ENCODE data around the gene OSBPL7. TPM values are rescaled to one million over a fixed set of nuclear protein-coding genes. Genes with fewer than 3 reads are reported as not detected.

Gene OSBPL7
- total RNA-seq, 2 experiments from 2014 or later, result 30.3 to 47.8 TPM

GRCh38 chr17:47815106-47815918, 6.3 kb downstream of the OSBPL7 start:
- CTCF ChIA-PET, result no interaction called here
- H3K4me1 Mint-ChIP-seq, result peaks cover 14% of the 10 kb centered on the region
- ATAC-seq, result no peak

DNA sequence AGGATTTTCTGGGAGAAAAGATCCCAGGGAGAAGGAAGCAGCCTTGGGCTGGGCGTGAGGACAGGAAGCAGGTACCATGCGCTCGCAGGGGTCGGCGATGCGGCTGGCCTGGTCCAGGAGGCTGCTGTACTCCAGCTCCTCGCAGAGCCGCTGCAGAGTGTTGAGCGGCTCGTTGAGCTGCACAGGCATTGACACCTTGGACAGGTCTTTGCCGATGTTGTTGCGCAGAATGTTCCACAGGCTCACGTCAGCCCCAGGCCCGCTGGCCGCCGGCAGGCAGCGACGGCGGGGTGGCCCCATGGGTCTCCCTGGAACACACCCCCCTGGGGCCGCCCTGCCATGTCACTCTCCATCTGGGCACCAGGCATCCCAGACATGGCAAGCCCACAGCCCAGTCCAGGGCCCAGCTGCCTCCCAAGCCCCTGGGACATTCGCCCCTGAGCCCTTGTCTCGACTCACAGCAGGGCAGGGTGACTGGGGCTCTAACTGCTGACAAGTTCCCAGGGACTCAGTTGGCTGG, 8.0 kb downstream of the OSBPL7 start:
- DNase-seq (no peak), ATAC-seq (no peak)
- no peak overlapping the region for H3K4me3 Mint-ChIP-seq
- H3K9me3 Mint-ChIP-seq (ENCODE audit: low read depth), result no peaks in the 10 kb centered on the region
- peaks cover 13% of the 10 kb centered on the region for H3K36me3 Mint-ChIP-seq
- no peak overlapping the region for H3K27ac Mint-ChIP-seq
- no peaks in the 10 kb centered on the region for H3K27me3 Mint-ChIP-seq
- CTCF ChIA-PET, result no interaction called here
- H3K4me1 Mint-ChIP-seq, result peaks cover 14% of the 10 kb centered on the region

More at GRCh38 chr17:47815106-47815918, 6.3 kb downstream of the OSBPL7 start:
- no peaks in the 10 kb centered on the region for H3K27me3 Mint-ChIP-seq
- H3K4me3 Mint-ChIP-seq, result no peak overlapping the region
- H3K9me3 Mint-ChIP-seq (ENCODE audit: low read depth), result no peaks in the 10 kb centered on the region
- H3K27ac Mint-ChIP-seq, result no peak overlapping the region
- DNase-seq, result no peak
- peaks cover 9% of the 10 kb centered on the region for H3K36me3 Mint-ChIP-seq

GRCh38 chr17:47813077-47813476, 8.5 kb downstream of the OSBPL7 start:
- Mint-ChIP-seq H3K9me3 (ENCODE audit: low read depth) (no peaks in the 10 kb centered on the region), H3K36me3 (peaks cover 11% of the 10 kb centered on the region)
- CTCF ChIA-PET, result no interaction called here

DNA sequence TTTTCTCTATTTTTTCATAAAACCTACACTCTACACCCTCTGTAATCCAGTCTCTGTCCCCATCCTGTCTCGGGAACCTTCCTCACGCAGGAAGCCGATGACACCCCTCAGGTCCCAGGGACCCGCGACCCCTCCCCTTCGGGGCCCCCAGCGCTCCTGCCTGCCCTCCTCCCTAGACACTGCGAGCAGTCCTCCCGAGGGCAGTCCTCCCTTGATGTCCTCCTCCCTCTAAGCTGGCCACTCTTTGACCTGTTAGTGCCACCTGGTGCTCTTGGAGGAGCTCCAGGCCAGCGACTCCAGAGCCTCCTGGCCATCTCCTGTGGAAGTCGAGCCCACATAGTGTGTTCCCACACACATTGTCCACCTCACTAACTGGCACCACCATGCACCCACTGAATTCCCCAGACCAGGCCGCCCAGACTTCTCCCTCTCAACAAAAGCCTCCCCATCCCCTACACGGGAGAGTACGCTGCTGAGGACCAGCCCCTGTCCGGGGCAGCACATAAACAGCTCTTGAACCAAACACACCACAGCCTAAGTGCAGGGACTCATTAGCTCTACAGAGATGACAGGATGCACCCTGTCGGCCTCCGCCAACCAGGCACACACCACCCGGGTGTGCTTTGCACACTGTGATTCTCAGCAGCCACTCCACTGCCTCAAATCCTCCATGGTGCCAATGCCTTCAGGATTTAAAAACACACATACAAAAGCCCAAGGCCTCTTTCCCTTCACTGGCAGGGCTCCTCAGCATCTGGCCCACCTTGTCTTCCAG, 9.3 kb downstream of the OSBPL7 start:
- no peaks in the 10 kb centered on the region for H3K9me3 Mint-ChIP-seq (ENCODE audit: low read depth)
- H3K4me1 Mint-ChIP-seq, result peaks cover 14% of the 10 kb centered on the region
- peaks cover 15% of the 10 kb centered on the region for H3K36me3 Mint-ChIP-seq
- no peaks in the 10 kb centered on the region for H3K27me3 Mint-ChIP-seq
- DNase-seq (no peak), ATAC-seq (no peak)
- H3K27ac Mint-ChIP-seq, result no peak overlapping the region
- no peak overlapping the region for H3K4me3 Mint-ChIP-seq
- CTCF ChIA-PET, result interaction anchor here (0.8 kb wide), 1 partner anchor 48 kb away, joined by 3 read pairs; no protein-coding TSS in a partner anchor

More at GRCh38 chr17:47813077-47813476, 8.5 kb downstream of the OSBPL7 start:
- DNase-seq (no peak), ATAC-seq (no peak)
- Mint-ChIP-seq H3K27me3 (no peaks in the 10 kb centered on the region), H3K4me3 (no peak overlapping the region), H3K4me1 (peaks cover 14% of the 10 kb centered on the region), H3K27ac (no peak overlapping the region)

DNA sequence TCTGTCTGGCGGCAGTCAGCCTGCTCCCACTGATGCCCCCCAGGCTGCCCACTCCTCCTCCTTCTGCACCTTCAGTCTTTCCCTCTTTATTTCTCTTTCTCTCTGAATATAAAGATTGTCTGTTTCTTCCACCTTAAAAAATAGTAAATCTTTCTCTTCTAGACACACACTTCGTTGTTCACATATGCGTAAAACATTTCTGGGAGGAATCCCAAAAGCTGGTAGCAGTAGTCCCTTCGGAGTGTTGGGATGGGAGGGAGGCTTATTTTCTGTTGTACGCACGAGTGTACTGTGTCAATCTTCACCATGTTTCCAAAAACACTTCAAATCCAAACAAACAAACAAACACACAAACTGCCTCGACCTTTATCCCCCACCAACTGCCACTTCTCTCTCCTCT, 9.9 kb downstream of the OSBPL7 start:
- DNase-seq (no peak), ATAC-seq (no peak)
- CTCF ChIA-PET, result interaction anchor here (0.8 kb wide), 1 partner anchor 49 kb away, joined by 3 read pairs; no protein-coding TSS in a partner anchor
- Mint-ChIP-seq H3K36me3 (peaks cover 14% of the 10 kb centered on the region), H3K4me3 (no peak overlapping the region), H3K4me1 (peaks cover 14% of the 10 kb centered on the region), H3K27ac (no peak overlapping the region), H3K9me3 (ENCODE audit: low read depth) (no peaks in the 10 kb centered on the region), H3K27me3 (no peaks in the 10 kb centered on the region)

DNA sequence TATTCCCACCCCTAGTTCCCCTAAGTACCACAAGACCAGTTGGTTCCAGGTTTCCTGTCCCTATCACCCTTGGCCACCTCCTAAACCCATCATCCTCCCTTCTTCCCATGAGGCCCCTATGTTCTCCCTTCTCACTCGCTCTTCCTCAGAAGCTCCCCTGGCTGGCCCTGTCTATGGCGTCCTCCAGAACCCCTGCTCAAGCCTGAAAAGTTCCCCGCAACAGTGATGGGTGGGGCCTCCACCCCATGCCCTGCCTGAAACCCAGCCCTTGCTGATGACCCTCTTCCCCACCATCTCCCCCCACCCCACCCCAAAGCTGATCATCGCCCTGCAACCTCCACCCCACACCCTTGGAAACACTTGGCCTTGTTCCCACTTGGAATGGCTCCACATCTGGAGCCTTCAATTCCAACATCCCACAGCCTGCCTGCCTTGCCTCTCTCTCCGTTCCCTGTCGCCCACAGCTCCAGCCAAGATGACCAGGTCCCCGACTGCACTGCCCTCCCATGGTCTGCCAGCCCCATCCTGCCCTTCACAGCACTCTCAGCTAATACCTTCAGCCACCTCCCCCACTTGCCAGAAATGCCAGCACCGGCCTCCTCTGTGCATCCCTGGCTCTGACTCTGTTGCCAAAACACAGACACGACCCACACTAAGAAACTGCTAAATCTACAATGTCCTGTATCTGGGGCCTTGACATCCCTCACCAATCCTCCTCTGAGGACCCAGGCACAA, 10.5 kb downstream of the OSBPL7 start:
- no peaks in the 10 kb centered on the region for H3K27me3 Mint-ChIP-seq
- H3K36me3 Mint-ChIP-seq, result peaks cover 13% of the 10 kb centered on the region
- ATAC-seq (no peak), DNase-seq (peak; percentile 38)
- no peak overlapping the region for H3K4me3 Mint-ChIP-seq
- H3K9me3 Mint-ChIP-seq (ENCODE audit: low read depth), result no peaks in the 10 kb centered on the region
- no peak overlapping the region for H3K27ac Mint-ChIP-seq
- H3K4me1 Mint-ChIP-seq, result peaks cover 14% of the 10 kb centered on the region
- CTCF ChIA-PET, result interaction anchor here (0.8 to 1.6 kb wide), 3 partner anchors 11 to 49 kb away, joined by 3 to 5 read pairs (median 5); partner anchors contain the start of gene OSBPL7

DNA sequence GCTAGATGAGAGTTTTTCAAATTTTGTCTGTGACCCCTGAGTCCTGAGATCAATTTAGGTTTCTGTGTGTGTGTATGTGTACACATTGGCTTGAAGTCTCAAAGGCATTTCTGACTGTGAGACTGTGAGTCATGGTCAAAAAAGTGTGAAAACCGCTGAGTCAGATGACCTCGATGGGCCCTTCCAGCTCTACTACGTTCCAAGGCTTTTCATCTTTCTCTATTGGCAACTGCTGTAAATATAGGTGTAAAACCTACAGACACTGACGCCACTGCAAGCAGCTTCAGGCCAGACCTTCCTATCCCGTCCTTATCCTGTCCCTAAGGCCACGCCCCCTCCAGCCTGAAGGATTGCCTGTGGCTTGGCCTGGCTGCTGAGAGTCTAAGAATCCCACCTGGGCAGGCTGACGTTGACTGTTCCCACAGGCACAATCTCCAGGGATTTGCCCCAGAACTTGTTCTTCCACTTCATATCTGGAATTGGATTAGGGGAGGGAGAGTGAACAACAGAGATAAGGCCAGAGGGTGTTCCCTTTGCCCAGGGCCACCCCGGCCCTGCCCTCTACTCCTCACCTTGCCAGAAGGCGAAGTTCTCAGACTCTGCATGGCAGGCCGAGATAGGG, 11.3 kb downstream of the OSBPL7 start:
- Mint-ChIP-seq H3K36me3 (peaks cover 11% of the 10 kb centered on the region), H3K9me3 (ENCODE audit: low read depth) (no peaks in the 10 kb centered on the region), H3K27ac (peak overlapping the region; percentile 37), H3K4me3 (no peak overlapping the region), H3K4me1 (peaks cover 14% of the 10 kb centered on the region), H3K27me3 (no peaks in the 10 kb centered on the region)
- peak; percentile 78 for ATAC-seq
- DNase-seq, result peak; percentile 63
- CTCF ChIA-PET, result interaction anchor here (1.5 to 1.6 kb wide), 2 partner anchors 12 kb away, joined by 5 read pairs; partner anchors contain the start of gene OSBPL7

- CTCF ChIA-PET, result no interaction called here
- peaks cover 11% of the 10 kb centered on the region for H3K36me3 Mint-ChIP-seq
Observed at GRCh38 chr17:47808830-47809480, 12.6 kb downstream of the OSBPL7 start.

DNA sequence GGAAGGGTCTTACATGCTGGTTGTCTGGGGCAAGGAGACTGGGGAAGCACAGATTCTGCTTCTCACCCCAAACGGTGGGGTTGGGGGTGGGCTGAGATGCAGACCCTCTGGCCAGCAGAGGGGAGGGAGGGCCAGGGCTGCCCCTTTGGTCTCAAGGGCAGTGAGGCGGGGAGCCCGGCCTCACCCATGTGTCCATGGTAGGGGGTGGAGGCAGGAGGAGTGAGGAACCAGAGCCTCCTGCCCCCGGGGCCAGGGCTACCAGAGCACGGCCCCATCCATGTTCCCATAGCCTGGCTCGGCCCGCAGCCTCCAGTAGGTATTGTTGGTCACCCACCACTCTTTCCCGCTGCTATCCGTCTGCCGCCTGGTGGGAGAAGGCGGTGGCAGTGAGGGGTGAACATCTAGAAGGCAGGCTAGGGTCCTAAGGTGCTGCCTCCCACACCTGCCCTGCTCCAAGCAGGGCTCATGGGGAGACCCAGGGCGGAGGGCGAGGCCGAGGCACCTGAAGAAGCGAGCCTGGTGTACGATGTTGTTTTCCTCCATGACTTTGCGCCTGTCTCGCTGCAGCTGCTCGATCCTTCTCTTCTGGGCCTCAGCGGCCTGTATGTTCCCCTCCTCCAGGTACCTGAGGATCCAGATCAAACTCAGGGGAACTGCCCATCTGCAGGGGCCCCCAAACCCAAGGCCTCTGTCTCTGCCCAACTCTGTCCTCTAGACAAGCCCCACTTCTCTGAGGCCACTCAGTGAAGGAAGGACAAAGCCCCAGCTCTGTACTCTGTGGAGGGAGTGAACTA, 13.4 kb downstream of the OSBPL7 start:
- ATAC-seq, result no peak

More at GRCh38 chr17:47808830-47809480, 12.6 kb downstream of the OSBPL7 start:
- ATAC-seq (no peak), DNase-seq (no peak)
- Mint-ChIP-seq H3K27ac (no peak overlapping the region), H3K4me3 (no peak overlapping the region), H3K9me3 (ENCODE audit: low read depth) (no peaks in the 10 kb centered on the region), H3K27me3 (no peaks in the 10 kb centered on the region), H3K4me1 (peaks cover 14% of the 10 kb centered on the region)

GRCh38 chr17:47807421-47807820, 14.2 kb downstream of the OSBPL7 start:
- H3K9me3 Mint-ChIP-seq (ENCODE audit: low read depth), result no peaks in the 10 kb centered on the region
- no peaks in the 10 kb centered on the region for H3K27me3 Mint-ChIP-seq
- CTCF ChIA-PET, result no interaction called here
- ATAC-seq (no peak), DNase-seq (no peak)
- no peak overlapping the region for H3K4me3 Mint-ChIP-seq
- peaks cover 11% of the 10 kb centered on the region for H3K36me3 Mint-ChIP-seq
- no peak overlapping the region for H3K27ac Mint-ChIP-seq
- H3K4me1 Mint-ChIP-seq, result peaks cover 14% of the 10 kb centered on the region

More for the DNA sequence above, 13.4 kb downstream of the OSBPL7 start:
- H3K27ac Mint-ChIP-seq, result no peak overlapping the region
- CTCF ChIA-PET, result no interaction called here
- no peaks in the 10 kb centered on the region for H3K9me3 Mint-ChIP-seq (ENCODE audit: low read depth)
- H3K36me3 Mint-ChIP-seq, result peaks cover 11% of the 10 kb centered on the region
- H3K4me1 Mint-ChIP-seq, result peaks cover 14% of the 10 kb centered on the region
- H3K4me3 Mint-ChIP-seq, result no peak overlapping the region
- H3K27me3 Mint-ChIP-seq, result no peaks in the 10 kb centered on the region
- DNase-seq, result no peak

GRCh38 chr17:47806913-47807255, 14.7 kb downstream of the OSBPL7 start:
- H3K9me3 Mint-ChIP-seq (ENCODE audit: low read depth), result no peaks in the 10 kb centered on the region
- ATAC-seq (no peak), DNase-seq (no peak)
- no peak overlapping the region for H3K27ac Mint-ChIP-seq
- peaks cover 11% of the 10 kb centered on the region for H3K36me3 Mint-ChIP-seq
- no peak overlapping the region for H3K4me3 Mint-ChIP-seq
- H3K27me3 Mint-ChIP-seq, result no peaks in the 10 kb centered on the region
- CTCF ChIA-PET, result no interaction called here
- peaks cover 14% of the 10 kb centered on the region for H3K4me1 Mint-ChIP-seq

Measured in activated CD8-positive, alpha-beta memory T cell treated with anti-CD3 and anti-CD28 coated beads, Interleukin-2, amount 10 ng/mL, durations not matched to agents 7 days and 5 days (primary cell).